Hepatocyte (in vitro differentiated cells): ENCODE measurements around the gene HEPH. TPM values are rescaled to one million over a fixed set of nuclear protein-coding genes. Genes with fewer than 3 reads are reported as not detected.

Source experiments
- DNase-seq: peaks from one replicate; pipeline ENCODE4 v3.0.0-alpha.2; 2016; ENCODE audit warnings: low spot score
- H2AFZ ChIP-seq: fragments of 200-600 bp; sonication (generic); 2 replicates; pipeline ENCODE4 v1.6.0; 2016; ENCODE audit warnings: antibody characterized with exemption, mild to moderate bottlenecking
- H3K27ac ChIP-seq: fragments of 200-600 bp; sonication (generic); 2 replicates; pipeline ENCODE4 v1.5.1; 2016; ENCODE audit warnings: mild to moderate bottlenecking
- H3K27me3 ChIP-seq: fragments of 200-600 bp; sonication (generic); 2 replicates; pipeline ENCODE4 v1.6.1; 2016
- H3K36me3 ChIP-seq: fragments of 200-600 bp; sonication (generic); replicated peaks from 2 replicates; pipeline ENCODE4 v1.5.1; 2016; ENCODE audit warnings: low read depth; ENCODE audit not compliant: insufficient read depth
- H3K4me1 ChIP-seq: fragments of 200-600 bp; sonication (generic); 2 replicates; pipeline ENCODE4 v1.5.1; 2016; ENCODE audit warnings: mild to moderate bottlenecking, moderate library complexity; ENCODE audit not compliant: insufficient read depth
- H3K4me2 ChIP-seq: fragments of 200-600 bp; sonication (generic); 2 replicates; pipeline ENCODE4 v1.6.0; 2016
- H3K4me3 ChIP-seq: fragments of 200-600 bp; sonication (generic); 2 replicates; pipeline ENCODE4 v1.5.1; 2016; ENCODE audit warnings: mild to moderate bottlenecking
- H3K79me2 ChIP-seq: fragments of 200-600 bp; sonication (generic); 2 replicates; pipeline ENCODE4 v1.6.0; 2017; ENCODE audit warnings: mild to moderate bottlenecking
- H3K9me2 ChIP-seq: fragments of 200-600 bp; sonication (generic); replicated peaks from 2 replicates; pipeline ENCODE4 v1.6.0; 2017; ENCODE audit warnings: mild to moderate bottlenecking; ENCODE audit not compliant: insufficient read depth
- H3K9me3 ChIP-seq: fragments of 200-600 bp; sonication (generic); 2 replicates; pipeline ENCODE4 v1.5.1; 2016; ENCODE audit warnings: low read depth, mild to moderate bottlenecking
- H4K20me1 ChIP-seq: fragments of 200-600 bp; sonication (generic); 2 replicates; pipeline ENCODE4 v1.6.0; 2016; ENCODE audit warnings: mild to moderate bottlenecking; ENCODE audit not compliant: insufficient read depth, poor library complexity, severe bottlenecking
- CTCF ChIP-seq: fragments of 200-600 bp; sonication (generic); IDR thresholded peaks from 2 replicates; pipeline ENCODE4 v1.5.1; 2016; ENCODE audit warnings: antibody characterized with exemption, mild to moderate bottlenecking; ENCODE audit not compliant: poor library complexity
- EZH2 ChIP-seq: fragments of 200-600 bp; sonication (generic); IDR thresholded peaks from 2 replicates; pipeline ENCODE4 v1.6.1; 2016; ENCODE audit warnings: antibody characterized with exemption, mild to moderate bottlenecking, borderline replicate concordance
- EZH2phosphoT487 ChIP-seq: fragments of 200-600 bp; sonication (generic); IDR thresholded peaks from one replicate; pipeline ENCODE4 v1.6.1; 2018; ENCODE audit warnings: antibody characterized with exemption, mild to moderate bottlenecking, low read depth, moderate library complexity; ENCODE audit not compliant: unreplicated experiment, severe bottlenecking
- WGBS: methylation state at CpG from one replicate; pipeline ENCODE4 v1.1.6; 2016; ENCODE audit warnings: low lambda C conversion rate; ENCODE audit errors: missing lambda C conversion rate; 5-methylcytosine and 5-hydroxymethylcytosine counted together
- polyA plus RNA-seq: library from polyadenylated mRNA; unstranded; fragments of >200 nt; fragmentation: Nextera tagmentation; extraction: Ambion mirVana; gene quantifications from 2 replicates; pipeline ENCODE4 v1.2.1, GENCODE V29; 2016
- total RNA-seq: library from RNA; depleted of rRNA; stranded (reverse); fragments of >200 nt; gene quantifications from 2 replicates; pipeline ENCODE4 v1.2.3, GENCODE V29; 2014

Gene HEPH
- total and polyA plus RNA-seq, 2 experiments from 2014 or later, result 64.6 to 159 TPM

- Histone ChIP-seq H3K79me2 (no peaks in the 10 kb centered on the region), H3K27me3 (no peaks in the 10 kb centered on the region), H2AFZ (no peak overlapping the region), H3K4me1 (no peaks in the 10 kb centered on the region), H4K20me1 (no peaks in the 10 kb centered on the region), H3K27ac (no peak overlapping the region), H3K4me3 (no peak overlapping the region), H3K9me2 (no peaks in the 10 kb centered on the region), H3K36me3 (no peaks in the 10 kb centered on the region), H3K4me2 (no peak overlapping the region), H3K9me3 (no peaks in the 10 kb centered on the region)
- TF ChIP-seq CTCF (no peak), EZH2 (no peak), EZH2phosphoT487 (no peak)
- 70% methylated on average over 2 of the region's 2 CpGs for WGBS
- no peak for DNase-seq
These were observed 27.5 kb downstream of the HEPH start for GRCh38 chrX:66191563-66191962.

DNA sequence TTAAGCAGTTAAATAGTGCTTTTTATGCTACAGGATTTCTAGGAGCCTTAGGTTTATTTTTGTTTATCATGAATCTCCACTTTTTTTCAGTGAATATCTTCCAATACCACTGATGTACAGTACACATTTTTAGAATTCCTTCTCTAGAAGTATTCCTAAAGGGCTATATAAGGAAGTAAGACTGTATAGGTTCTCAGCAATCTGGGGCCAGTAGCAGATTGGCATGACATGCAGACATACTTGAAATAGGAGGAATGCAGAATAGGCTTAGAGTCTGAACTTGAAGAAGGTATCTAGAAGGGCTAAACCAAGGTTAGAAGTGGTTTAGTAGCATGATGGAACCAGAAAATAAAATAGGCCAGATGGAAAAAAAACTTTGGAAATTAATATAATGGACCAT lies 29.8 kb downstream of the HEPH start:
- H3K4me2 ChIP-seq, result no peak overlapping the region

GRCh38 chrX:66200050-66200664 lies 36.1 kb downstream of the HEPH start:
- no peak for DNase-seq
- Histone ChIP-seq H3K79me2 (no peaks in the 10 kb centered on the region), H3K27ac (no peak overlapping the region), H3K4me2 (no peak overlapping the region), H3K27me3 (no peaks in the 10 kb centered on the region), H3K9me3 (no peaks in the 10 kb centered on the region), H4K20me1 (no peaks in the 10 kb centered on the region), H3K36me3 (peaks cover 5% of the 10 kb centered on the region), H3K9me2 (no peaks in the 10 kb centered on the region), H3K4me3 (no peak overlapping the region), H2AFZ (no peak overlapping the region), H3K4me1 (peaks cover 4% of the 10 kb centered on the region)
- WGBS, result 63% methylated on average over 4 of the region's 4 CpGs
- TF ChIP-seq EZH2 (no peak), EZH2phosphoT487 (no peak), CTCF (no peak)

More for the DNA sequence above, 29.8 kb downstream of the HEPH start:
- H3K27me3 ChIP-seq, result no peaks in the 10 kb centered on the region
- no peak overlapping the region for H3K27ac ChIP-seq
- H3K9me3 ChIP-seq, result no peaks in the 10 kb centered on the region
- no peaks in the 10 kb centered on the region for H3K36me3 ChIP-seq
- DNase-seq, result no peak
- H3K79me2 ChIP-seq, result no peaks in the 10 kb centered on the region
- no peaks in the 10 kb centered on the region for H3K9me2 ChIP-seq
- no peak for TF ChIP-seq EZH2
- TF ChIP-seq EZH2phosphoT487, result no peak
- no peak for TF ChIP-seq CTCF
- no peak overlapping the region for H2AFZ ChIP-seq
- no peak overlapping the region for H3K4me3 ChIP-seq
- H3K4me1 ChIP-seq, result no peaks in the 10 kb centered on the region
- H4K20me1 ChIP-seq, result no peaks in the 10 kb centered on the region
